ENCODE measurements around the gene KRTAP12-3. TPM values are rescaled to one million over a fixed set of nuclear protein-coding genes. Genes with fewer than 3 reads are reported as not detected.
"Not testable (repeated sequence)": the region's sequence is repeated elsewhere in the genome, so short reads cannot be mapped to it uniquely, and the experiment has no call there.

KRTAP12-3 gene
- total and polyA plus RNA-seq, 9 of the 15 experiments (the other 6 are each of a cell fraction or from before 2014, with no cell fraction given): not detected

GRCh38 chr21:44684483-44684882 lies 26.8 kb downstream of the KRTAP12-3 start:
- no peak for FAIRE-seq
- peaks cover 22 to 57% of the 10 kb centered on the region in 2 experiments for H3K27me3 ChIP-seq (ENCODE audit: control insufficient read depth in 2 of 2, insufficient read depth in 2 of 2, low read length in 2 of 2)
- 0% methylated on average over 6 of the region's 6 CpGs for WGBS (ENCODE audit: insufficient coverage, low coverage, missing lambda C conversion rate)

GRCh38 chr21:44685050-44685449 lies 27.3 kb downstream of the KRTAP12-3 start:
- H3K9me1 ChIP-seq (ENCODE audit: control insufficient read depth, insufficient read depth, low read length); H3K27ac ChIP-seq (ENCODE audit: extremely low read depth, low read depth, low read length); in situ Hi-C loops (cut with MboI); H3K36me3 ChIP-seq (ENCODE audit: control insufficient read depth, insufficient read depth, low read length); H2AFZ ChIP-seq (ENCODE audit: low read depth, low read length); H3K4me1 ChIP-seq (replicated peaks in 1 of 2; ENCODE audit: control insufficient read depth in 2 of 2, insufficient read depth in 2 of 2, low read length in 2 of 2); H3K4me3 ChIP-seq; H3K79me2 ChIP-seq (ENCODE audit: control insufficient read depth, insufficient read depth, low read length); DNase-seq (ENCODE audit: extremely low read depth in 1 of 4, low spot score in 3 of 4); BruUV-seq (replicated peaks); H4K20me1 ChIP-seq (replicated peaks; ENCODE audit: control insufficient read depth, insufficient read depth, low read length); ATAC-seq; H3K9ac ChIP-seq (ENCODE audit: insufficient read depth in 1 of 2, low read depth in 2 of 2, low read length in 2 of 2); H3K9me3 ChIP-seq (replicated peaks; ENCODE audit: control insufficient read depth, insufficient read depth, low read depth, low read length); H3K4me2 ChIP-seq (ENCODE audit: insufficient read depth, low read length); CTCF ChIA-PET (ENCODE audit: low intra/inter-chr PET ratio); intact Hi-C loops (cut with micrococcal nuclease): not testable (repeated sequence)
- FAIRE-seq: peak; percentile 26
- 1% methylated on average over 6 of the region's 6 CpGs for WGBS (ENCODE audit: insufficient coverage, low coverage, missing lambda C conversion rate)
- H3K27me3 ChIP-seq (ENCODE audit: control insufficient read depth in 2 of 2, insufficient read depth in 2 of 2, low read length in 2 of 2): peaks cover 22 to 57% of the 10 kb centered on the region in 2 experiments
- POLR2A ChIA-PET: interaction anchor here (1.1 to 1.4 kb wide), 2 partner anchors 8 to 11 kb away, joined by 4 to 6 read pairs; no protein-coding TSS in a partner anchor

More at GRCh38 chr21:44684483-44684882, 26.8 kb downstream of the KRTAP12-3 start:
- Histone ChIP-seq H3K9me3 (replicated peaks; ENCODE audit: control insufficient read depth, insufficient read depth, low read depth, low read length) (no peaks in the 10 kb centered on the region), H3K36me3 (ENCODE audit: control insufficient read depth, insufficient read depth, low read length) (no peaks in the 10 kb centered on the region), H3K9me1 (ENCODE audit: control insufficient read depth, insufficient read depth, low read length) (no peaks in the 10 kb centered on the region), H3K27ac (ENCODE audit: extremely low read depth, low read depth, low read length) (no peak overlapping the region), H4K20me1 (replicated peaks; ENCODE audit: control insufficient read depth, insufficient read depth, low read length) (0 out of 2 replicates have a peak, but pooled peaks cover 6% of the 10 kb centered on the region), H2AFZ (ENCODE audit: low read depth, low read length) (no peak overlapping the region), H3K4me3 (no peak overlapping the region), H3K4me2 (ENCODE audit: insufficient read depth, low read length) (no peak overlapping the region), H3K4me1 (replicated peaks in 1 of 2; ENCODE audit: control insufficient read depth in 2 of 2, insufficient read depth in 2 of 2, low read length in 2 of 2) (peaks cover 0 to 6% of the 10 kb centered on the region in 2 experiments; a peak in 2 of 5 replicates), H3K9ac (ENCODE audit: insufficient read depth in 1 of 2, low read depth in 2 of 2, low read length in 2 of 2) (no peak overlapping the region), H3K79me2 (ENCODE audit: control insufficient read depth, insufficient read depth, low read length) (no peaks in the 10 kb centered on the region)
- TF ChIP-seq HDGF (IDR thresholded peaks at IDR 0.05): no peak
- no peak for TF ChIP-seq ILF3 (IDR thresholded peaks at IDR 0.05; ENCODE audit: borderline replicate concordance)
- in situ Hi-C loops (cut with MboI) (no loop called here), intact Hi-C loops (cut with micrococcal nuclease) (no loop called here)
- BruUV-seq (replicated peaks): no TSS peak
- ChIA-PET POLR2A (interaction anchor here (1.4 kb wide), 1 partner anchor 12 kb away, joined by 4 read pairs; no protein-coding TSS in a partner anchor), CTCF (ENCODE audit: low intra/inter-chr PET ratio) (no interaction called here)
- DNase-seq (ENCODE audit: extremely low read depth in 1 of 4, low spot score in 3 of 4): no peak
- no peak for ATAC-seq
